Measurements from ENCODE around the gene SERGEF. TPM values are rescaled to one million over a fixed set of nuclear protein-coding genes. Genes with fewer than 3 reads are reported as not detected.

SERGEF gene
- polyA plus RNA-seq, 2 of the 4 experiments (the other 2 are of a cell fraction), result 20.7 to 24.1 TPM

GRCh38 chr11:18050848-18051247, 38.0 kb upstream of the SERGEF start:
- H3K27ac ChIP-seq, result no peak overlapping the region
- no peak for ATAC-seq
- no peak overlapping the region for H3K4me2 ChIP-seq
- ChIA-PET CTCF (no interaction called here), POLR2A (no interaction called here)
- no peak overlapping the region for H3K4me3 ChIP-seq
- peaks cover 14% of the 10 kb centered on the region; the same call in 2 of the 3 replicates for H3K9me3 ChIP-seq
- no peak for FAIRE-seq
- WGBS (ENCODE audit: missing lambda C conversion rate), result 55% methylated on average over 2 of the region's 2 CpGs
- no peak for DNase-seq (ENCODE audit: low read depth in 1 of 2, low spot score in 1 of 2)
- TF ChIP-seq FOSB (CRISPR knock-in tag; IDR thresholded peaks at IDR 0.05) (no peak), SREBF2 (IDR thresholded peaks at IDR 0.05) (no peak), CHD2 (IDR thresholded peaks at IDR 0.05; ENCODE audit: low read length, partially characterized antibody) (no peak), CEBPB (IDR thresholded peaks at IDR 0.05) (no peak)
- H3K4me1 ChIP-seq, result no peaks in the 10 kb centered on the region

GRCh38 chr11:18046116-18046777, 33.4 kb upstream of the SERGEF start, which contains the start of gene TPH1:
Gene TPH1, minus strand, starts transcription at chr11:18046269. Its CDS starts 5,507 bp downstream, at chr11:18040762.
- no peak for FAIRE-seq
- peak within 1 kb of the TSS; percentile 39 for H3K4me2 ChIP-seq
- no peak for TF ChIP-seq ZC3H11A (IDR thresholded peaks at IDR 0.05)
- ATAC-seq, result peak; percentile 60 to 78
- H3K9me3 ChIP-seq, result peaks cover 18% of the 10 kb centered on the region; the same call in 2 of the 3 replicates
- ChIA-PET POLR2A (no interaction called here), CTCF (interaction anchor here (1.3 kb wide), 1 partner anchor 23 kb away, joined by 3 read pairs; no protein-coding TSS in a partner anchor)
- 15% methylated on average over 12 of the region's 36 CpGs for WGBS (ENCODE audit: missing lambda C conversion rate)
- H3K4me3 ChIP-seq, result peak within 1 kb of the TSS; percentile 24; the same call in 2 of the 3 replicates
- no peak within 1 kb of the TSS for H3K27ac ChIP-seq
- no peaks in the 10 kb centered on the region for H3K4me1 ChIP-seq
- no peak for DNase-seq (ENCODE audit: low read depth in 1 of 2, low spot score in 1 of 2)

- no peak for FAIRE-seq
- H3K9me3 ChIP-seq, result no peaks in the 10 kb centered on the region
- no peak overlapping the region for H3K4me2 ChIP-seq
- no peak for DNase-seq (ENCODE audit: low read depth in 1 of 2, low spot score in 1 of 2)
- no peak overlapping the region for H3K27ac ChIP-seq
- TF ChIP-seq HOXB5 (CRISPR knock-in tag; IDR thresholded peaks at IDR 0.05) (no peak), FOXS1 (CRISPR knock-in tag; IDR thresholded peaks at IDR 0.05) (no peak), CEBPB (IDR thresholded peaks at IDR 0.05) (no peak), EP300 (IDR thresholded peaks at IDR 0.05) (no peak), ESRRA (IDR thresholded peaks at IDR 0.05; ENCODE audit: borderline replicate concordance, low read length) (no peak), FOSL2 (IDR thresholded peaks at IDR 0.05) (no peak), FOSL2 (CRISPR knock-in tag; IDR thresholded peaks at IDR 0.05) (no peak), RAD21 (conservative IDR thresholded peaks at IDR 0.05 in 1 of 2, IDR thresholded peaks at IDR 0.05 in 1 of 2) (no peak), KDM5A (IDR thresholded peaks at IDR 0.05) (no peak), POLR2A (IDR thresholded peaks at IDR 0.05; ENCODE audit: low read length) (no peak), PBX3 (IDR thresholded peaks at IDR 0.05) (no peak), HDAC2 (IDR thresholded peaks at IDR 0.05) (no peak), USF2 (IDR thresholded peaks at IDR 0.05) (no peak), CTCF (IDR thresholded peaks at IDR 0.05) (no peak), ZFP36 (IDR thresholded peaks at IDR 0.05; ENCODE audit: borderline replicate concordance, partially characterized antibody) (no peak), EHF (CRISPR knock-in tag; IDR thresholded peaks at IDR 0.05) (no peak), ELK1 (IDR thresholded peaks at IDR 0.05; ENCODE audit: low read depth, low read length) (no peak)
- ATAC-seq, result no peak
- H3K4me3 ChIP-seq, result no peak overlapping the region
- no peaks in the 10 kb centered on the region for H3K4me1 ChIP-seq
- POLR2A ChIA-PET, result no interaction called here
- CTCF ChIA-PET, result no interaction called here
Observed at GRCh38 chr11:18036456-18036855, 23.6 kb upstream of the SERGEF start.

Data from A549 (cell line).